B cell (primary cell): ENCODE measurements around the gene NANS. TPM values are rescaled to one million over a fixed set of nuclear protein-coding genes. Genes with fewer than 3 reads are reported as not detected.

Source experiments
- ATAC-seq: fragments of 200-7000 bp; cut with Tn5 transposase; one replicate; pipeline ENCODE4 v1.10.0; 2021; ENCODE audit warnings: low read depth, mild to moderate bottlenecking, moderate number of reproducible peaks, moderate library complexity
- CTCF ChIA-PET: fragments of 350-600 bp; sonication (Branson Sonifier 250); formaldehyde crosslinking; loops from one replicate; lab custom pipeline; 2021; ENCODE audit warnings: antibody characterized with exemption, inconsistent platforms; lab: Charles Lee
- POLR2A ChIA-PET: fragments of 350-600 bp; sonication (Branson Sonifier 250); formaldehyde crosslinking; loops from one replicate; lab custom pipeline; 2021; ENCODE audit warnings: antibody characterized with exemption; lab: Charles Lee
- DNase-seq: peaks from one replicate; pipeline ENCODE4 v3.0.0; 2013
- H2AFZ ChIP-seq: 2 replicates; pipeline ENCODE4 v1.6.1; 2012; ENCODE audit warnings: mild to moderate bottlenecking, low read depth, low read length; ENCODE audit not compliant: insufficient read depth, poor library complexity, severe bottlenecking
- H3K27ac ChIP-seq, 2 donors: 1 replicate in 1 of 2; 2 replicates in 1 of 2; pipeline ENCODE4 v1.5.1; 2012 to 2013; ENCODE audit warnings: low read length in 2 of 2, mild to moderate bottlenecking in 2 of 2, moderate library complexity in 1 of 2
- H3K27me3 ChIP-seq, 4 experiments: fragments of 200-600 bp in 1 of 4; sonication (generic) in 1 of 4; replicated peaks in 1 of 4; 1 replicate in 2 of 4; 2 replicates in 2 of 4; pipeline versions ENCODE4 v1.6.1 to v1.7.0; 2013 to 2016; ENCODE audit warnings: low read length in 3 of 4, mild to moderate bottlenecking in 2 of 4, mixed read lengths in 1 of 4, moderate library complexity in 1 of 4; ENCODE audit not compliant: insufficient read depth in 4 of 4, control insufficient read depth in 3 of 4; ENCODE audit errors: control extremely low read depth in 1 of 4
- H3K36me3 ChIP-seq, 2 experiments: replicated peaks in 1 of 2; 1 replicate in 1 of 2; 2 replicates in 1 of 2; pipeline versions ENCODE4 v1.6.1 to v1.7.1; 2013; ENCODE audit warnings: low read length in 1 of 2; ENCODE audit not compliant: insufficient read depth in 2 of 2, control insufficient read depth in 1 of 2; ENCODE audit errors: control extremely low read depth in 1 of 2, extremely low read depth in 1 of 2
- H3K4me1 ChIP-seq, 2 donors: fragments of 200-600 bp in 1 of 2; sonication (generic) in 1 of 2; 1 replicate in 1 of 2; 2 replicates in 1 of 2; pipeline versions ENCODE4 v1.5.1 to v1.6.1; 2013 to 2017; ENCODE audit warnings: low read length in 2 of 2; ENCODE audit not compliant: control insufficient read depth in 2 of 2, insufficient read depth in 2 of 2
- H3K4me2 ChIP-seq: replicated peaks from 2 replicates; pipeline ENCODE3; 2012; ENCODE audit warnings: mild to moderate bottlenecking, low read depth, low read length; ENCODE audit not compliant: poor library complexity, severe bottlenecking
- H3K4me3 ChIP-seq, 5 experiments: fragments of 200-600 bp in 1 of 5; sonication (generic) in 1 of 5; 1 replicate in 3 of 5; 2 replicates in 2 of 5; pipeline versions ENCODE4 v1.5.1 to v1.7.0; 2011 to 2016; ENCODE audit warnings: low read length in 4 of 5, mild to moderate bottlenecking in 4 of 5, low read depth in 2 of 5, control low read depth in 1 of 5, moderate library complexity in 1 of 5; ENCODE audit not compliant: insufficient read depth in 1 of 5; ENCODE audit errors: control extremely low read depth in 1 of 5, extremely low read depth in 1 of 5
- H3K79me2 ChIP-seq: fragments of 200-600 bp; sonication (generic); one replicate; pipeline ENCODE4 v1.6.0; 2016; ENCODE audit warnings: low read length; ENCODE audit not compliant: control insufficient read depth, insufficient read depth
- H3K9ac ChIP-seq: fragments of 200-600 bp; sonication (generic); 2 replicates; pipeline ENCODE4 v1.6.1; 2017; ENCODE audit warnings: mild to moderate bottlenecking, low read length, moderate library complexity
- H3K9me3 ChIP-seq, 3 donors: one replicate each; pipeline versions ENCODE4 v1.6.1 to v1.7.1; 2013; ENCODE audit warnings: low read length in 2 of 3; ENCODE audit not compliant: control insufficient read depth in 2 of 3, insufficient read depth in 1 of 3; ENCODE audit errors: control extremely low read depth in 1 of 3
- H4K20me1 ChIP-seq: 2 replicates; pipeline ENCODE4 v1.6.0; 2012; ENCODE audit warnings: mild to moderate bottlenecking, low read length; ENCODE audit not compliant: insufficient read depth, control insufficient read depth, poor library complexity, severe bottlenecking
- H3K27ac Mint-ChIP-seq: one replicate; pipeline ENCODE4 v1.8.0; 2021; ENCODE audit warnings: mixed read lengths
- H3K27me3 Mint-ChIP-seq: one replicate; pipeline ENCODE4 v1.8.0; 2021; ENCODE audit warnings: mixed read lengths
- H3K4me1 Mint-ChIP-seq: one replicate; pipeline ENCODE4 v1.8.0; 2021; ENCODE audit warnings: mixed read lengths
- H3K4me3 Mint-ChIP-seq: one replicate; pipeline ENCODE4 v1.8.0; 2021; ENCODE audit warnings: mixed read lengths
- H3K9me3 Mint-ChIP-seq: one replicate; pipeline ENCODE4 v1.8.0; 2022; ENCODE audit warnings: mixed read lengths; ENCODE audit not compliant: insufficient read depth
- CTCF ChIP-seq: fragments of 200-600 bp; IDR thresholded peaks from one replicate; pipeline ENCODE4 v1.8.0; 2022; ENCODE audit warnings: antibody characterized with exemption, mild to moderate bottlenecking
- EZH2 ChIP-seq: IDR thresholded peaks from 2 replicates; pipeline ENCODE4 v1.6.1; 2012; ENCODE audit warnings: borderline replicate concordance, low read depth, mild to moderate bottlenecking, moderate library complexity, low read length; ENCODE audit not compliant: insufficient read depth, poor library complexity, severe bottlenecking
- WGBS: methylation state at CpG from one replicate; pipeline ENCODE4 v1.1.5; 2013; ENCODE audit warnings: missing lambda C conversion rate; ENCODE audit not compliant: insufficient coverage; 5-methylcytosine and 5-hydroxymethylcytosine counted together
- intact Hi-C: fragments of 100-400 bp; cut with micrococcal nuclease; formaldehyde crosslinking; loops from one replicate; pipeline ENCODE4 v1.10.0; 2022
- polyA plus RNA-seq: library from polyadenylated mRNA; depleted of rRNA; stranded (reverse); fragments of >200 nt; gene quantifications from 2 replicates; pipeline ENCODE4 v1.2.3, GENCODE V29; 2012
- total RNA-seq, 2 donors: library from RNA; stranded (reverse); fragments of 120-200 nt in 1 of 2; gene quantifications; 1 replicate in 1 of 2; 2 replicates in 1 of 2; pipeline versions ENCODE4 v1.2.3 to v1.2.4, GENCODE V29; 2013 to 2022

NANS gene
- total and polyA plus RNA-seq, 2 donors (not counting 1 experiment from before 2014, with no cell fraction given) = 14.2 to 14.9 TPM

- Histone ChIP-seq H3K4me1 (peaks cover 33 to 35% of the 10 kb centered on the region in 2 donors), H3K4me3 (peak overlapping the region; percentile 15 to 74 (median 48)), H3K27me3 (no peaks in the 10 kb centered on the region), H3K79me2 (peaks cover 28% of the 10 kb centered on the region), H4K20me1 (no peaks in the 10 kb centered on the region), H3K9me3 (peaks cover 0 to 18% (median 4%) of the 10 kb centered on the region in 3 donors), H3K9ac (peak overlapping the region; percentile 60), H3K4me2 (peak overlapping the region; percentile 66), H3K27ac (peak overlapping the region; percentile 56 to 80), H3K36me3 (no peaks in the 10 kb centered on the region), H2AFZ (peak overlapping the region; percentile 74)
- ATAC-seq = peak; percentile 77
- peak; percentile 83 for DNase-seq
- Mint-ChIP-seq H3K4me1 (peaks cover 39% of the 10 kb centered on the region), H3K27ac (peak overlapping the region; percentile 84), H3K4me3 (peak overlapping the region; percentile 63), H3K9me3 (peaks cover 3% of the 10 kb centered on the region), H3K27me3 (no peaks in the 10 kb centered on the region)
- CTCF ChIA-PET = interaction anchor here (0.6 to 5.0 kb wide), 9 partner anchors 8 to 210 kb away, joined by 3 to 34 read pairs (median 4); partner anchors contain the start of genes NANS, TBC1D2 and TRMO
- intact Hi-C loops = loop anchor here (1.0 kb wide), 3 partner anchors 11 to 210 kb away; partner anchors contain the start of genes NANS and TBC1D2
- POLR2A ChIA-PET = interaction anchor here (0.6 to 1.7 kb wide), 5 partner anchors 11 to 211 kb away, joined by 4 to 6 read pairs (median 5); partner anchors contain the start of gene NANS
- WGBS = 31% methylated on average over 3 of the region's 6 CpGs
- TF ChIP-seq EZH2 (no peak), CTCF (peak; percentile 13)
These were observed 11.0 kb upstream of the NANS start for GRCh38 chr9:98045234-98046179.
